Smooth muscle cell (in vitro differentiated cells): ENCODE results near the gene TGM3. TPM values are rescaled to one million over a fixed set of nuclear protein-coding genes. Genes with fewer than 3 reads are reported as not detected.

Source experiments
- DNase-seq: peaks from one replicate; lab custom pipeline; 2025; ENCODE audit not compliant: unreplicated experiment; lab: John Stamatoyannopoulos, UW
- H2AFZ ChIP-seq: fragments of 200-600 bp; sonication (generic); 2 replicates; pipeline ENCODE4 v1.6.0; 2016; ENCODE audit warnings: antibody characterized with exemption, low read depth, mild to moderate bottlenecking
- H3F3A ChIP-seq: fragments of 200-600 bp; sonication (generic); 2 replicates; pipeline ENCODE4 v1.6.0; 2017; ENCODE audit warnings: antibody characterized with exemption, low read depth
- H3K27ac ChIP-seq: fragments of 200-600 bp; sonication (generic); 2 replicates; pipeline ENCODE4 v1.5.1; 2016; ENCODE audit warnings: low read depth, mild to moderate bottlenecking
- H3K27me3 ChIP-seq: fragments of 200-600 bp; sonication (generic); 2 replicates; pipeline ENCODE4 v1.6.1; 2016; ENCODE audit warnings: low read depth, mild to moderate bottlenecking
- H3K36me3 ChIP-seq: fragments of 200-600 bp; sonication (generic); 2 replicates; pipeline ENCODE4 v1.5.1; 2016; ENCODE audit warnings: low read depth
- H3K4me1 ChIP-seq: fragments of 200-600 bp; sonication (generic); 2 replicates; pipeline ENCODE4 v1.5.1; 2016; ENCODE audit warnings: low read depth
- H3K4me2 ChIP-seq: fragments of 200-600 bp; sonication (generic); 2 replicates; pipeline ENCODE4 v1.6.0; 2016; ENCODE audit warnings: mild to moderate bottlenecking
- H3K4me3 ChIP-seq: fragments of 200-600 bp; sonication (generic); 2 replicates; pipeline ENCODE4 v1.5.1; 2016; ENCODE audit warnings: mild to moderate bottlenecking
- H3K79me2 ChIP-seq: fragments of 200-600 bp; sonication (generic); 2 replicates; pipeline ENCODE4 v1.6.0; 2016; ENCODE audit warnings: low read depth, mild to moderate bottlenecking
- H3K9ac ChIP-seq: fragments of 200-600 bp; sonication (generic); 2 replicates; pipeline ENCODE4 v1.6.0; 2016; ENCODE audit warnings: low read depth
- H3K9me3 ChIP-seq: fragments of 200-600 bp; sonication (generic); replicated peaks from 2 replicates; pipeline ENCODE4 v1.5.1; 2016; ENCODE audit warnings: low read depth
- H4K20me1 ChIP-seq: fragments of 200-600 bp; sonication (generic); 2 replicates; pipeline ENCODE4 v1.6.0; 2016; ENCODE audit warnings: low read depth
- CTCF ChIP-seq: fragments of 200-600 bp; sonication (generic); IDR thresholded peaks from 2 replicates; pipeline ENCODE4 v1.5.1; 2017; ENCODE audit warnings: borderline replicate concordance, mild to moderate bottlenecking, antibody characterized with exemption; ENCODE audit not compliant: insufficient read depth, poor library complexity, severe bottlenecking
- WGBS: methylation state at CpG from one replicate; pipeline ENCODE4 v1.1.7; 2016; ENCODE audit warnings: low lambda C conversion rate; 5-methylcytosine and 5-hydroxymethylcytosine counted together
- polyA plus RNA-seq: library from polyadenylated mRNA; unstranded; fragments of >200 nt; fragmentation: Nextera tagmentation; extraction: Ambion mirVana; gene quantifications from 2 replicates; pipeline ENCODE4 v1.2.1, GENCODE V29; 2016
- total RNA-seq: library from RNA; depleted of rRNA; stranded (reverse); fragments of >200 nt; gene quantifications from 2 replicates; pipeline ENCODE4 v1.2.3, GENCODE V29; 2014

The TGM3 gene
- total and polyA plus RNA-seq, 2 experiments from 2014 or later: 0.43 to 0.54 TPM

- H3K9ac ChIP-seq: no peak overlapping the region
- no peaks in the 10 kb centered on the region for H3K9me3 ChIP-seq
- no peak overlapping the region for H2AFZ ChIP-seq
- H4K20me1 ChIP-seq: no peaks in the 10 kb centered on the region
- no peak overlapping the region for H3K4me3 ChIP-seq
- WGBS: 87% methylated on average over 4 of the region's 4 CpGs
- no peak for TF ChIP-seq CTCF
- H3K79me2 ChIP-seq: no peaks in the 10 kb centered on the region
- peak overlapping the region; percentile 91 for H3K27ac ChIP-seq
- peaks cover 14% of the 10 kb centered on the region for H3F3A ChIP-seq
- H3K4me2 ChIP-seq: peak overlapping the region; percentile 5
- no peaks in the 10 kb centered on the region for H3K27me3 ChIP-seq
- DNase-seq: no peak
- peaks cover 3% of the 10 kb centered on the region for H3K4me1 ChIP-seq
- no peaks in the 10 kb centered on the region for H3K36me3 ChIP-seq
Measured at GRCh38 chr20:2387580-2387979, 91.8 kb downstream of the TGM3 start.

Other genes with a start within 250 kb of the TGM3 start
- gene STK35, start 194.2 kb upstream of the TGM3 start, total RNA-seq: 14.6 and 15.6 TPM in 2 replicates
- 9.6 and 11.3 TPM in 2 replicates for gene STK35, start 194.2 kb upstream of the TGM3 start, polyA plus RNA-seq
- gene TGM6, start 84.9 kb downstream of the TGM3 start, total RNA-seq: not detected in 2 replicates
- gene TGM6, start 84.9 kb downstream of the TGM3 start, polyA plus RNA-seq: not detected in 2 replicates
- gene SNRPB, start 174.8 kb downstream of the TGM3 start, total RNA-seq: 245 and 250 TPM in 2 replicates
- gene SNRPB, start 174.8 kb downstream of the TGM3 start, polyA plus RNA-seq: 281 and 296 TPM in 2 replicates
- 2.3 and 5.0 TPM in 2 replicates for gene ZNF343, start 212.9 kb downstream of the TGM3 start, total RNA-seq
- gene ZNF343, start 212.9 kb downstream of the TGM3 start, polyA plus RNA-seq: 4.3 and 5.0 TPM in 2 replicates
- not detected in 2 replicates for gene TMC2, start 240.6 kb downstream of the TGM3 start, total RNA-seq
- not detected in 2 replicates for gene TMC2, start 240.6 kb downstream of the TGM3 start, polyA plus RNA-seq